Hematopoietic multipotent progenitor cell treated with erythropoietin and hydrocortisone succinate and interleukin-3 and kit ligand, for 8 days (in vitro differentiated cells): ENCODE results near the gene HGFAC.

Experiments
- DNase-seq: peaks from one replicate; pipeline ENCODE4 v3.0.0-alpha.2; 2015

Gene HGFAC

GRCh38 chr4:3464349-3464905 is 22.7 kb downstream of the HGFAC start:
- DNase-seq: no peak

- DNase-seq: no peak
These were observed 23.3 kb downstream of the HGFAC start for GRCh38 chr4:3464911-3465697.

GRCh38 chr4:3465698-3466671 is 24.2 kb downstream of the HGFAC start:
- DNase-seq: no peak

- no peak for DNase-seq
These were observed 25.2 kb downstream of the HGFAC start for GRCh38 chr4:3466691-3467600.

GRCh38 chr4:3467601-3468031 is 25.8 kb downstream of the HGFAC start:
- no peak for DNase-seq

- DNase-seq: no peak
These were observed 26.4 kb downstream of the HGFAC start for GRCh38 chr4:3468154-3468553.

GRCh38 chr4:3468804-3469203 is 27.0 kb downstream of the HGFAC start:
- DNase-seq: no peak

GRCh38 chr4:3469386-3470243 is 27.8 kb downstream of the HGFAC start:
- no peak for DNase-seq

- no peak for DNase-seq
These were observed 28.7 kb downstream of the HGFAC start for GRCh38 chr4:3470244-3471097.

GRCh38 chr4:3471098-3471760 is 29.5 kb downstream of the HGFAC start:
- no peak for DNase-seq

- DNase-seq: no peak
These were observed 30.1 kb downstream of the HGFAC start for GRCh38 chr4:3471886-3472285.

- no peak for DNase-seq
These were observed 30.8 kb downstream of the HGFAC start for GRCh38 chr4:3472411-3473141.

- DNase-seq: no peak
These were observed 31.6 kb downstream of the HGFAC start for GRCh38 chr4:3473181-3473950.

- no peak for DNase-seq
These were observed 32.4 kb downstream of the HGFAC start for GRCh38 chr4:3473996-3474765.

- no peak for DNase-seq
These were observed 33.4 kb downstream of the HGFAC start for GRCh38 chr4:3475041-3475712.

GRCh38 chr4:3475713-3476260 is 34.0 kb downstream of the HGFAC start:
- no peak for DNase-seq

- no peak for DNase-seq
These were observed 34.6 kb downstream of the HGFAC start for GRCh38 chr4:3476341-3476747.
